Bronchial epithelial cell (primary cell): ENCODE measurements around the gene FUOM. TPM values are rescaled to one million over a fixed set of nuclear protein-coding genes. Genes with fewer than 3 reads are reported as not detected.

Experiments
- DNase-seq: peaks from one replicate; pipeline ENCODE4 v3.0.0-alpha.2; 2010; ENCODE audit warnings: low read depth
- FAIRE-seq: peaks from 2 replicates; lab custom pipeline; 2011; peaks lifted over from hg19 to GRCh38; lab: Jason Lieb, UNC
- H3K27me3 ChIP-seq: 2 replicates; pipeline ENCODE4 v1.5.1; 2011; ENCODE audit warnings: low read length; ENCODE audit not compliant: control insufficient read depth, insufficient read depth
- H3K36me3 ChIP-seq: 2 replicates; pipeline ENCODE4 v1.5.1; 2011; ENCODE audit warnings: low read length; ENCODE audit not compliant: control insufficient read depth, insufficient read depth
- H3K4me3 ChIP-seq: 2 replicates; pipeline ENCODE4 v1.5.1; 2011; ENCODE audit warnings: mild to moderate bottlenecking, low read depth, low read length, control low read depth
- CTCF ChIP-seq: IDR thresholded peaks from 2 replicates; pipeline ENCODE4 v1.5.1; 2011; ENCODE audit warnings: mild to moderate bottlenecking, moderate library complexity, low read length, control low read depth, inconsistent platforms; ENCODE audit not compliant: insufficient read depth, severe bottlenecking
- total RNA-seq: library from RNA; depleted of rRNA; stranded (reverse); fragments of >200 nt; gene quantifications from 2 replicates; pipeline ENCODE4 v1.2.1, GENCODE V29; 2014

FUOM gene
- total RNA-seq, 1 donor from 2014 or later: 16.8 TPM

DNA sequence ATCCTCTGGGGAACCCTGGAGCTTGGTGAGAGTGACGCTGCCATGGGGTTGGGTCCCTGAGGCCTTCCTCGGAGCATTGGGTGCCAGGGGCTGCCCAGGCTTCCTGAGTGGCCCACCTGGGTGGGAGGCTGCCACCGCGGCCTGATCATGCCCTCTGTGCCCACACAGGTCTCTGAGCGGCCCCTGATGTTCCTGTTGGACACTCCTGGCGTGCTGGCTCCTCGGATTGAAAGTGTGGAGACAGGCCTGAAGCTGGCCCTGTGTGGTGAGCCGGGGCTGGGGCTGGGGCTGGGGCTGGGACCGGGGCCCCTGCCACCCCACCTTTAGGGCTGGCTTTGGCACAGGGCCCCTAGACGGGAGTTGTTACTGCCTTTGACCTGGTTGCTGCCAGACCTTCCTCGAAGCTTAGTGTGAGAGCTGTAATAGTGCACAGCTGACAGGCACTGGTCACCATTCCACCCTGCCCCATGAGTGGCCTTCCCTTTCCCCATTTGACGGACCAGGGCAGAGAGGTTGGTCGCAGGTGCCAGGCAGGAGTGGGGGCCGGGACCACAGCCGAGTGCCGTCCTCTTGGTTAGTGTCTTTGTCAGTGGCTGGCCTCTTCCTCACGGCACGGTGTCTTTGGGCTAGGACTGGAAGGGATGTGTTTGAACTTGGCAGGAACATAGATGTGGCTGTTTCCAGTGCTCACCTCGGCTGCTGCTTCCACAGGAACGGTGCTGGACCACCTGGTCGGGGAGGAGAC, 44.3 kb upstream of the FUOM start:
- FAIRE-seq (no peak), DNase-seq (no peak)
- Histone ChIP-seq H3K36me3 (peaks cover 28% of the 10 kb centered on the region), H3K27me3 (no peaks in the 10 kb centered on the region), H3K4me3 (no peak overlapping the region)
- no peak for TF ChIP-seq CTCF

DNA sequence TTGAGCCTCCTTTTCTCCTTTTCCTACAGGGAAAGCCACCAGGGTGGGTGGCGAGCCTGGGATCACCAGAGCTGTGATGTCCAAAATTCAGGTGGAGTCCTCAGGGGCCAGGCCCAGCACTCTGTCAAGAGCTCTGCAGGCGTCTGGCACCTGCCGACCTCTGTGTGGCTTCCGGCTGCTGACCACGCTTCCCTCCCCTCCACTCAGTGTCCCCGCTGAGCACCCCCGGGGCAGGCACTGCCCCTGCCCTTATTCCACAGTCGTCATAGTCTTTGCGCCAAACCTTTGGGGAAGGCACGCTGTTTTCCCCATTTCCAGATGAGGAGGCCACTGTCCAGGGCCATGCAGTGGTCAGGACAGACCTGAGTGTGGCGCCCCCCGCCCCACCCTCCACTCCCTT, 43.7 kb upstream of the FUOM start:
- FAIRE-seq (no peak), DNase-seq (no peak)
- Histone ChIP-seq H3K27me3 (no peaks in the 10 kb centered on the region), H3K4me3 (no peak overlapping the region), H3K36me3 (peaks cover 29% of the 10 kb centered on the region)
- TF ChIP-seq CTCF: no peak

DNA sequence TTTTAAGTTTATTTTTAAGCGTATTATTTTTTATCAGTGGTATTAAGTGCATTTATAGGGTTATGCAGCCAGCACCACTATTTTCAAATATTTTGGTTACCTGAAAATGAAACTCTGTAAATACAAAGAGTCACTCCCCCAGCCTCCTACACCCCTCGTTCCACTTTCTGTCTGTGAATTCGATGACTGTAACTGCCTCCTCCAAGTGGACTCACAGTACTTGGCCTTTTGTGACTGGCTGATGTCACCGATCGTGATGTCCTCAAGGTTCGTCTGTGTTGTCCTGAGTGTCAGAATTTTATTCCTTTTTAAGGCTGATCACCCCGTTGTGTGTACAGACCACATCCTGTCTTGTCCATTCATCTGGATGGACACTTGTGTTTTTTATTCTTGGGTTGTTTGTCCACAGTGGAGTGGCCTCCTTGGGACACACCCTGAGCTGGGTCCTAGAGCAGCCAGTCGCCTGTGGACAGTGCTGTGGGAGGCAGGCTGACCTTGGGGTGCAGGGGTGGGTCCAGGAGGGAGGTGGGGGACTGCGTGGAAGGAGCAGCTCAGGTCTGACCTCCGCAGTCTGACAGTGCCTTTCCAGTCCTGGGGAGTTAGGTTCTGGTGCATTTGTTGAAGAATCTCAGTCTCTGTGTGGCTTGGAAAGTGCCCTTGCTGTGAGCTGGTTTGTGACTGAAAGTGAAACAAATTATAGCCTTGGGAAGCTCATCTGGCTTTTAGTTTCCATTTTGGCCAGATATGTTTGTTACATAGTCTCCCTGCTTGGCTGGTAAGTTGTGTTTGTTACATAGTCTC, 43.0 kb upstream of the FUOM start:
- no peak for TF ChIP-seq CTCF
- H3K36me3 ChIP-seq: peaks cover 33% of the 10 kb centered on the region

GRCh38 chr10:133399123-133399601, 41.3 kb upstream of the FUOM start:
- Histone ChIP-seq H3K27me3 (no peaks in the 10 kb centered on the region), H3K4me3 (no peak overlapping the region), H3K36me3 (peaks cover 33% of the 10 kb centered on the region)
- DNase-seq (no peak), FAIRE-seq (no peak)
- no peak for TF ChIP-seq CTCF

More for the DNA sequence above, 43.0 kb upstream of the FUOM start:
- Histone ChIP-seq H3K4me3 (no peak overlapping the region), H3K27me3 (no peaks in the 10 kb centered on the region)
- DNase-seq (no peak), FAIRE-seq (no peak)

GRCh38 chr10:133397938-133398337, 40.1 kb upstream of the FUOM start:
- FAIRE-seq (no peak), DNase-seq (peak; percentile 71)
- TF ChIP-seq CTCF: no peak
- H3K4me3 ChIP-seq: no peak overlapping the region
- peaks cover 30% of the 10 kb centered on the region for H3K36me3 ChIP-seq
- no peaks in the 10 kb centered on the region for H3K27me3 ChIP-seq
